ENCODE measurements around the gene FNBP1.

DNA sequence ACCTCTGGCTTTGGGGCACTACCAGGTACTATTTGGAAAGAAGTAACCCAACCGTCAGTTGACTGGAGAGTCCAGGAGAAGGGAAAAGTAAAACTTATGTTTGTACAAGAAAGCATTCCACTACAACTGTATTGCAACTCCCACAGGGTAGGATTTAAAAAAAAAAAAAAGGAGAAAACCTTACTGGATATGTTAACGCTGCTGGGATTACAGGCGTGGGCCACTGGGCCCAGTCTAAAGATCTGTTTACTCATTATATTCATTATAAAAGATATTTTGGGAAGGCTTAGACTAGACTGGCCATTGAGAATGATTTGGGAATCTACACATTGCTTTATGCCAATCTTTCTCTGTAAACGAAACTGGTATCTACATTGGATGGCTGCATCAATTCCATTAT, 121.1 kb downstream of the FNBP1 start:
- TF ChIP-seq, protein P1, sequence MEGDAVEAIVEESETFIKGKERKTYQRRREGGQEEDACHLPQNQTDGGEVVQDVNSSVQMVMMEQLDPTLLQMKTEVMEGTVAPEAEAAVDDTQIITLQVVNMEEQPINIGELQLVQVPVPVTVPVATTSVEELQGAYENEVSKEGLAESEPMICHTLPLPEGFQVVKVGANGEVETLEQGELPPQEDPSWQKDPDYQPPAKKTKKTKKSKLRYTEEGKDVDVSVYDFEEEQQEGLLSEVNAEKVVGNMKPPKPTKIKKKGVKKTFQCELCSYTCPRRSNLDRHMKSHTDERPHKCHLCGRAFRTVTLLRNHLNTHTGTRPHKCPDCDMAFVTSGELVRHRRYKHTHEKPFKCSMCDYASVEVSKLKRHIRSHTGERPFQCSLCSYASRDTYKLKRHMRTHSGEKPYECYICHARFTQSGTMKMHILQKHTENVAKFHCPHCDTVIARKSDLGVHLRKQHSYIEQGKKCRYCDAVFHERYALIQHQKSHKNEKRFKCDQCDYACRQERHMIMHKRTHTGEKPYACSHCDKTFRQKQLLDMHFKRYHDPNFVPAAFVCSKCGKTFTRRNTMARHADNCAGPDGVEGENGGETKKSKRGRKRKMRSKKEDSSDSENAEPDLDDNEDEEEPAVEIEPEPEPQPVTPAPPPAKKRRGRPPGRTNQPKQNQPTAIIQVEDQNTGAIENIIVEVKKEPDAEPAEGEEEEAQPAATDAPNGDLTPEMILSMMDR (IDR thresholded peaks at IDR 0.05): no peak
- TF ChIP-seq EZH2 (IDR thresholded peaks at IDR 0.05; ENCODE audit: borderline replicate concordance, insufficient read depth, low read depth, low read length, poor library complexity, severe bottlenecking): no peak

Data from B cell (primary cell).